Measurements from ENCODE around the gene SFT2D1.
A peak's percentile ranks its signal among the peaks of the same experiment; 100 is the strongest.

SFT2D1 gene

DNA sequence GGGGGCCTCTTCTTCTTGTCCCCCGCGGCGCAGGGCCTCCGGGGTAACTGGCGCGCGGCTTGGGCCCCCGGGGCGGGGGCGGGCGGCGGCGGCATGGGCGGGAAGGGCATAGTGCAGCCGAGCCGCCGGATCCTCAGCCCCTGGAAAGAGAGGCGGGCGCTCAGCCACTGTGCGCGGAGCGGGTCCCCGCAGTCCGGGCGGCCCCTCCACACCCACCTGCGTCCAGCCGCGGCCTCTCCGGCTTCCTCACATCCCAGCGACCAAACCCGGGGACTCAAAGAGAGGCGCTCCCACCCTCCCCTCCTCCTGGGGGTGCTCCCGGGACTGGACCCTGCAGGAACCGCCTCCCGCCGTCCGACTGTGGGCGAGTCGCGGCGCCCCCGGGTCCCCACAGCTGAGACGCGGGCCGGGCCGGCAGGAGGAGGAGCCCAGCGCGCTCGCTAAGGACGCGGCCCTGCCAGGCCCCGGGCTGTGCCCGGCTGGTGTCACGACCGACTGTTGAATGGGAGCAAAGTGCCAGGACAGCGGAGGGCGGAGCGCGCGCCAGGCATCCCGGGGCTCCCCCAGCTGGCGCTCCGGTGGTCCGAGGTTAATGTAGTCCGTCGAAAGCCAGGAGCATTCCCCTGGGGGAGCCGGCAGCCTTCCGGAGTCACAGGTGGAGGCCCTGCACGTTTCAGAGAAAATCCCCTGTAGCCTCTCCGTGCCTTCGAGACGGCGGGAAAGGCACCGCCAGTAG lies 34.1 kb downstream of the SFT2D1 start, which contains the start of gene PRR18:
PRR18 (minus strand) TSS at position 360 of the 736 bp plus-strand sequence; CDS start at position 110, 250 bp downstream.
- peak within 1 kb of the TSS; percentile 28 for H3K4me3 ChIP-seq (ENCODE audit: low read depth, low read length)

DNA sequence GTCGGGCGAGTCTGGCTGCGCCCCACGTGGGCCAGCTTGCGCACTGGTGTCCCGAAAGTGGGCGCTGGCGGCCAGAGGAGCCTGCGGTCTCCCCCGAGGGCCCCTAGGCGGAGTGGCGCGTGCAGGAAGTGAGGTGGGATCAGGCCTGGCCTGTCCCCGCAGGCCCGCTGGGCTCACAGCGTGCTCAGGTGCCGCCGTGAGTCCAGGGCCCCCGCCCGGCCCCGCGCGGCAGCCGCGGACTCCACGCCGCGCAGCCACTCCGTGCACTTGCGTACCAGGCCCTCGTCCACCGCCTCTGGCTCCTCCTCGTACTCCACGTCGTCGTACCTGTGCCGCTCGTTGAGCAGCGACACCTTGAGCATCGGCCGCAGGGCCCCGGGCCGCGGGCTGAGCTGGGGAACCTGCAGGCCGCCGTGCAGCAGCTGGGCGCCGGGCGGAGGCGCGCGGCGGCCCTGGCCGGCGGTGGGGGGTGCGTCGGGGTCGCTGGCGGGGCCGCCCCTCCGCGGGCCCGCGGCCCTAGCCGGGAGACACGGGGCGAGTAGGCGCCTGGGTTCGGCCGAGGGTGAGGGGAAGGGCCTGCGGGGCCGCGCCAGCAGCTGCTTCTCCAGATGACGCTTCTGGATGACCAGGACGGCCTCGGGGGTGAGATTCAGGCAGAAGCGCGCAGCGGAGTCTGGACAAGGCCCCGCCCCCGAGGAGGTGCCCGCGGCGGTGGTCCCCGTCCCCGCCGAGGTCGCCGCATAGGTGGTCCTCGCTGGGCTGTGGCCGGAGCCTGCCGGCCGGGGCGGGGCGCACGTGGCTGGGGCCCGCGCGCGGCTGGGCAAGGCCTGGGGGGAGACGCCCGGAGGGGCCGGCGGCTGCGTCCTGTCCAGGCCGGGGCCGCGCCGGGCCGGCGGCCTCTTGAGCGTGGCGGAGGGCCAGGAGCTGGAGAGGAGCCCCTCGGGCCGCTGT lies 35.0 kb downstream of the SFT2D1 start:
- H3K4me3 ChIP-seq (ENCODE audit: low read depth, low read length) = peak overlapping the region; percentile 21

DNA sequence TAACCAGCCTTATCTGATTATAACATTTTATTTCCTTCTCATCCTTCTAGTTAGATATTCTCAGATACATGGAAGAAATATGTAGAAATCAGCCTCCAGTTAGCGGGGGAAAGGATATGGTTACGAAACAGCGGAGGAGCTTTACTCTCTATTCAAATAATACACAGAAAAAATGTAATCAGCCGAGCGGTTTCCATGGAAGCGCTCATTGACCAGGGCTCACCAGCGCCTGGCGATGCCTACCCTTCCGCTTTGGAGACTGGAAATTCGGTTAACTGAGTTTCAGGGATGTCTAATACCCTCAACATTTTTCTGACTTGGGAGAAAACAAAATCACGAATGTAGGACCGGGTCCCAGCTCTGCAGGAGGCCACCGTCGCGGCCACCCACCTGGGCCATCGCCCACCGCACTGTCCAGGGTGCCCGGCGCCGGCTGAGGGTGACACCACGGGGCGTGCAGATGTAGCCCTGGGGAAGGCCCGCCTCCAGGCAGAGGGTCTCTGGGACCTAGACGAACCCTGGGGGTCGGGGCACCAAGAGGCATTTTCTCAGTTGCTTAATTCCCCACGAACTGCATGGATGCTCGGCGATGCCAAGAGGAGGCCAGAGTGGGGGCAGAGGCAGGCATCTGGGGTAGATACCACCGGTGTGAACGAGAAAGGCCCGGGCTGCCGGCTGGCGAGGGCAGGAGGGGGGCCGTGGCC lies 35.8 kb downstream of the SFT2D1 start:
- H3K4me3 ChIP-seq (ENCODE audit: low read depth, low read length) = no peak overlapping the region

DNA sequence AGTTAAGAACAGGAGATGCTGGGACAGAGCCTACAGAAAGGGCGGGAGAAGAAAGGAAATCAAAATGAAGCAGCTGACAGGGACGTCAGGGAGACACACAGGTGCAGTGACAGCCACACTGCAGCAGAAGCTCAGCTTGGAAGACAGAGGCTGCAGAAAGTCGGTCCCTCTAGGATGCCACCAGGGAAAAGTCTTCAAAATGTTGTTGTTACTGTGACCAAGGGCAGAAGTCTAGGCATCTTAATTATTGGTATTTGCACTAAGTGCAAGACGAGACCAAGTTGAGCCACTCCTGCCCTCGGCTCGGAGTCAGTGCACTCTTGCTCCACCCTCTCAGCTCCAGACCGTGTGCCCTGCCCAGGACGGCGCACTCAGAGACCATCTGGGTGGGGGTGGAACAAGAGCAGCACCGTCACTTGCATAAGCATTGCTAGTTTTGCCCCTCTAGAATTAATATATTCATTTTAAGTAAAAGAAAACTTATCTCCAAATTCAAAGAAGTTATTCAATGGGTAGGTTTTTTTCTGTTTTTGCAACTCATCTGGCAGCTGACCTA lies 36.7 kb downstream of the SFT2D1 start:
- H3K4me3 ChIP-seq (ENCODE audit: low read depth, low read length) = no peak overlapping the region

DNA sequence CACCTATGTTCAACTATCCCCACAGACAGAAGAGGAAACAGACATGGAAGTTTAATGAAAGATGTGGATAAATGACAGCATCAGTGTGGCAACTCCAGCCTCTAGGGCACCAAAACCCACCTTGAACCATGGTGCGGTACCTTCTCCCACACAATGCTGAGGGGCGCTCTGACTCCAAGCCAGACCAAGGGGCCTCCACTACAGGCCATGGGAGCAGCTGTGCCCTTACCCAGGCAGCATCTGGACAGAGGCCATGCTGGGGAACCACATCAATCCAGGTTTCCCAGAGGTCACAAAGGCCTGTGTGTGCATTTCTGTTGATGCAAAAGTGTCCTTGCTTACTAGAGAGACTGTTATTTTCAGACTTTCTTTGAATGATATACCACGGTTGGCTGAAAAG lies 38.2 kb downstream of the SFT2D1 start:
- no peak overlapping the region for H3K4me3 ChIP-seq (ENCODE audit: low read depth, low read length)

DNA sequence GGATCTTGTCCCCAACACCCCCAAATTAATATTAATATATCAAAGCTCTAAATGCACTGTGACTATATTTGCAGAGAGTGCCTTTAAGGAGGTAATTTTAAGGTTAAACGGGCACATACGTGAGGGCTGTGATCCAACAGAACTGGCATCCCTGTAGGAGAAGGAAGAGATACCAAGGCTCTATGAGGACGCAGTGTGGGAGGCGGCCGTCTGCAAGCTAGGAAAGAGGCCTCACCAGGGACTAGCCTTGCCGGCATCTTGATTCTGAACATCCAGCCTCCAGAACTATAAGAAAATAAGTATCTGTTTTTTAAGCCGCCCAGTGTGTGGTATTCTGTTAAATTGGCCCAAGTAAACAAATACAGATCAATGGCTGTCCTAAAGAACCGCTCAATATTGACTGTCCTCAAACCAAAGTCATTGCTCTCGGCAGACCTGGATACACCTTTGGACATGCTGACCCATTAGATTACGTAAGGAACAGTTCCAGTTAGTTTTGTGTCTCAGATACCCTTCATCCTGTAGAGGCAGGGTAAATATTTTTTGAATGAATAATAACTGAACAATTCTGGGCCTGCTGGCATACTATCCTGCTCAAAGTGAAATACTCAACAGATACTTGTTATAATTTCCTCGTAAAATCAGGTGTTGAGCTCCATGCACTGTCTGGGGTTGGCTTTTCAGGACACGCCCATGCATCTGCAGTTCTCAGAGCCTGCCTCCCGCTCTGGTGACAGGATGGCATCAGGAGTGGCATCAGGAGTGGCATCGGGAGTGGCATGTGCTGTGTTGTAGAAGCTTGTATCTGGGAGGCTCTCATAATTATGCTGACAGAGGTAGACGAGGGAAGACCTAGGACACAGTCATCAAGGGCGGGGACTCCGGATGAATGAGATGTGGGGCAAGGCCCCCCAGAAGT lies 40.5 kb downstream of the SFT2D1 start:
- H3K4me3 ChIP-seq (ENCODE audit: low read depth, low read length) = no peak overlapping the region

DNA sequence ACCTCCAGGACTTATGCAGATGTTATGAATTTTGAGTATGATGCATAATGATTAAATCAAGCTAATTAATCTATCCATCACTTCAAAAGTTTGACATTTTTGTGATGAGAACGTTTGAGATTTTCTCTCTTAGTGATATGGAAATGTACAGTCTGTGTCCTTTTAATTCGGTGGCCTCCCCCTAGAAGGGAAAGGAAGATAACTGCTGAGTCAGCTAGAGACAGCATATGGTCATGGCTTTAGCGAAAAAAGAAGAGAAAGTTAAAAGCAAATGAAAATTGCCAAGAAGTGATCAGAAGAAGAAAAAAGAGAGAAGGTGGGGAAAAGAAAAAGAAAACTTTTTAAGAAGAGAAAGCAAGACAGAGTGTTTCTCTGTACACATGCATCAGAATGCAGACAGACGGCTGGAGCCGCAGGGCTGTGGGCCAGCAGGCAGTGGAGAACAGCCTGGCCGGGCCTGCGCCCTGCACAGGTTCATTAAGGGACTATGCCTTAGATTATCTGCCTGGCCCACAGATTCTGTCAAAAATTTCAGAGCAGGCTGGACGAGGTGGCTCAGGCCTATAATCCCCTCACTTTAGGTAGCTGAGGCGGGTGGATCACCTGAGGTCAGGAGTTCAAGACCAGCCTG lies 41.9 kb downstream of the SFT2D1 start:
- H3K4me3 ChIP-seq (ENCODE audit: low read depth, low read length) = no peak overlapping the region

DNA sequence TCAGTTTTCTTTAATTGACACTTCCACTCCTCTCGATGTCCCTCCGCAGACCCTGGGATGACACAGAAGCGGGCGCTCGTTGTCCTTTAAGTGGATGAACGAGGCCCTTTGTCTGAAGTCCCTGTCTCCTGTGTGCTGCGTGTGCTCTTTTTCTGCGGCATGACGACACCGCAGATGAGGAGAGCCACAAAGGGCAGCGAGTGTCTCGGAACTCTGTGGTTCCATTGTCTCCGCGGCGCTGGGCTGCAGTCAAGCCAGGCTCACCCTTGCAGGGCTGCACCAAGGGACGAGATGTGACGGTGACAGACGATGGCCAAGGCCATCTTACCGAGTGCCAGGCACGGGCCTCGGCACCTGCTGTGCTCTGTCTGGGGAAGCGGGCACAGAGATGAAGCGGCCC lies 44.7 kb downstream of the SFT2D1 start:
- no peak overlapping the region for H3K4me3 ChIP-seq (ENCODE audit: low read depth, low read length)

DNA sequence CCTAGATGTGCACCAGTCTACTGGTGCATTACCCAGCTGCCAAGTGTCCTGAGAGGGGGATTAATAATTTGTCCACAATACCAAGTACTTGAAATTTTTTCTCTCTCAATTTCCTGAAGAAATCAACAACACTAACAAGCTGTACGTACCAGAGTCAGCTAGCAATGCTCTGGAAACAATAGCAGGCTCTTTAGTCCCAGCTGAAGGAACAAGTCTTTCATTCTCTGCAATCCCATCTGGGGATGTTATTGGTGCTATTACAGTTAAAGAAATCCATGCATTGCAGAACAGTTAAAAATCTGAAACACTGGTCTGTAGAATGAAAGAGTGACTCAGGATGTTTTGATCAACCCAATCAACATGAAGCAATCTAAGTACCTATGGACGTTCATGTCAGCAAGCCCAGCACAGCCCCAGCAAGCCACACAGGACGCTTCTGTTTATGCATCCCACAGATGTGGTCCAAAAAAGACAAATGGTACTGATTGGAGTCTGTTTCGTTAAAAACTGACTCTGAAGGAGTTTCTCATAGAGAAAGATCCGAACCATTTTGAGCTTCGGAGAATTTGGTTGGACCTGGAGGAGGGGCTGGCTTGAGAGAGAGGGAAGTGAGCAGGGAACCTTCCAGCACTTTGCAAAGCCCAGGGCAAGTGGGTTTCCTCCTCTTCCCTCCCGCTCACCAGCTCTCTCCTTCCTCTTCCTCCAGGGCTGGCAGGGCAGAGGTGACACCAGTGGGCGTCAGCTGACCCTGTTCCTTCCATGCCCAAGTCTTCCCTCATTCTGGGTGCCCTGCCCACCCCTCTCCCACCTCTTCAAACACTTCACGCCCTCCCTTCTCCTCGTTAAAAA lies 46.1 kb downstream of the SFT2D1 start:
- no peak overlapping the region for H3K4me3 ChIP-seq (ENCODE audit: low read depth, low read length)

DNA sequence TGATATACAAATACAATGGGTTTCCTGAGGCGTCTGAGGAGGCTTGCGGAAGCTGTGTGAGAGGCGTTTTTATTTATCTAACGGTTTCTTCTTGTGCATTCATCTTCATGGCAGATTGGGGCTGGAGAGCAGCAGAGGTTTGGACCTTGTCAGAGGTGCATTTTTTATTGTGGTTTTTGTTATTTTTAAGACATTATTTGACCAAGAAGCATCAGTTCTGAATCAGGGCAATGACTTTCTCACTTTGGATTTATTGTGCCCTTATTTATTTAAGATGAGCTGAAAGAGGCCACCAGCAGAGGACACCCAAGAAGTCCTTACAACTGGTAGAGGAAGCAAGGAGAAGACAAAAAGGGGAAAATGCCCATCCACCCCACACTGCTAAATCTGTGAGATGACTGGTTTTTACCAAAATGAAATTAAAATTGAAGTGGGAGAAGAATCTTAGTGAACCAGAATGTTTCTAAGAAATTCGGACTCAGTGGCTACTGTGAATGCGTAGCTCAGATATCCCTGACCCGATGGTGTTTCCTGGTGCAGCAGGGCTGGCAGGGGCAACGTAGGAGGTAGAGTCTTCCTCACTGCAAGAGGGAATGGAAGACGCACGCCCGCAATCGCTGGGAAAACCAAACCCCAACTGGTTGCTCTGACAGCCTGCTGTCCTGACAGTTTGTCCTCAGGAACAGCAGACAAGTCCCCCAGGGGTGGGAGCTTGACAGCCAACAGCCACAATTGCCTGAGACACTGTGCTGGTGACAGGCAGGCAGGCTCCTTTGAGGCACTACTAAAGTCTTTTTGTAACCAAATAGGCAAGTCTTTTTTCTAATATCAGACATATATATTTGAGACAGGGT lies 48.4 kb downstream of the SFT2D1 start:
- no peak overlapping the region for H3K4me3 ChIP-seq (ENCODE audit: low read depth, low read length)

DNA sequence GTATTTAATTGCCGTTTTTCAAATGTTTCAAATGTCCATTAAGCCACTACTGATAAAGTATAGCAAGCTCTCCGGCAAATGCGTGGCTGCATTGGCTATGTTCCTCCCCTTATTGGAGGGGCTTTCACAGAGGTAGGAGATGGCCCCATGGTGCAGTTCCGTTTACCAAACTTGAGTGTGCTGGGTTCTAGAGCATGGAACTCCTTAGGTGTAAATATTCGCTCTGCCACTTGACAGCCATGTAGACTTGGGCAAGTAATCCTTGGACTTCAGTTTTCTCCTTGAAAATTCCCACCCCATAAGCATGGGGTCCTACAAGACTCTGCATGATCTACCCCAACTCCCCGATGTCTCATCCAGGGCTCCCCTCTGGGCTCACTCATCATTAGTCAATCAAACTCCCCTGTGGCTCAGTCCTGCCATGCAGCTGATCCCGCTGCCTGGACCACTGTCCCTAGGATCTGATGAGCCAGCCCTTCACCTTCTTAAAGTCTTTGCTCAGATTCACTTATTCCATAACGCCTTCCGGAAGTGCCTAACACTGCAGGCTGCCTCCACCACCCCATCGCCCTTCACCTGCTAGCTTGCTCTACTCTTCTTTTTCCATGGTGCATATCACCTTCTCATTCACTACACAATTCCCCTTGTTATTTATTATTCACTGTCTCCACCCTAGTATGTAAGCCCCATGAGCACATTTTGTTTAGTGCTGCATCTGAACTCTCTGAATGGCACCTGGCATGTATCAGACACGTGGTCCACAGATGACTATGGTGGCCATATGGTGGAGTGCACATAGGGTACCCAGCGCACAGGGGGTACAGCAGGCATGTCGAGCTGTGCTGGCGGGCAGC lies 52.9 kb downstream of the SFT2D1 start:
- H3K4me3 ChIP-seq (ENCODE audit: low read depth, low read length) = no peak overlapping the region

DNA sequence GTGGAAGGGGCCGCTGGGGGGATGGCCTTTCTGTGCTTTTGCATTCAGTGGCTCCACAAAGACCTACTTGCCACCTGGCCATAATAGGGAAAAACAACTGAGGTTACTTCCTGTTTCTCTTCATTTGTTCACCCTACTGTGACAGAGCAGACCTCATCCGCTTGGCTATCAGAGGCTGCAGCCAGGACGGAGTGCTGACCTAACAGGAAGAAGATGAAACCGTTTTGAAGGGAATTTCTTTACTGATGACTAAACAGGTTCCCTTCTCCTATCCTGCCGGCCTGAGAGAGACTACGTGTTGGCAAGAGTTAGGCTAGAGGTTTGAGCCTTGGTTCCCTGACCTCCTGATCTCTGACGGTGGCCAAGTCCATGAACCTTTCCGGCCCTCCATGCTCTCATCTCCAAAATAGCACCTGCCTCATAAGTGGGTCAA lies 55.5 kb downstream of the SFT2D1 start:
- no peak overlapping the region for H3K4me3 ChIP-seq (ENCODE audit: low read depth, low read length)

DNA sequence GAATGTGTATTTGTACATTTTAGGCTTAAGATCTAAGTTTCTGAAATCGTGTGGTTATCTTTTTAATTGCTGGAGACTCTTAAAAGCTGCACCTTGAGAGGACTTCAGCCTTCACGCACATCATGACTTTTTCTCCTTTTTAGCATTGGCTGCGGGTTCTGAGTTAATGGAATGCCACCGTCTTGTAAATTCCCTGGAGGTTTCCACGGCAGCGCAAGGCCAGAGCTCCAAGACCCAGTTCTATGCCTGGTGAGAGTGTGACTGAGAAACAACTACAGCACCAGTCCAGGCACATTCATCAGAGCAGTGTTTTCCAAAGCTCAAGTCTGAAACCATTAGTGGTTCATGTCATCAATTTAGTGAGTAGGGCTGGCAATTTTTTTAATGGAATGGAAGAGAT lies 57.1 kb downstream of the SFT2D1 start:
- H3K4me3 ChIP-seq (ENCODE audit: low read depth, low read length) = no peak overlapping the region

DNA sequence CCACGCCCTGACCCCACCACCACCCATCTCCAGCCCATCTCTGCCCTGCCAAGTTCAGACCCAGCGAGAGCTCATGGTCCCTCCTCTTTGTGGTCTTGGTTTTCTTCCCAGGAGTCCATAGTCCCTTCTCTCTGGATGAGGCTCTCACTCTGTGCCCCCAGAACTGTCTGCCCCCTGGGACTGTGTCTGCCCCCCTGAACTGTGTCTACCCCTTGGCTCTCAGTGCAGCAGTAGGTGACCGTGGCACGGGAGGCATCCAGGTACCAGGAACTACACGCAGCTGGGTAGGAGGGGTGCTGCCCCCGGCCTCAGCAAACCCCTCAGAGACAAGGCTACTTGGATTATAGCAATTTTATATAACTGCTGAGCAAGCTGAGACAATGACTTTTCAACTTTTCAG lies 57.7 kb downstream of the SFT2D1 start:
- H3K4me3 ChIP-seq (ENCODE audit: low read depth, low read length) = no peak overlapping the region

DNA sequence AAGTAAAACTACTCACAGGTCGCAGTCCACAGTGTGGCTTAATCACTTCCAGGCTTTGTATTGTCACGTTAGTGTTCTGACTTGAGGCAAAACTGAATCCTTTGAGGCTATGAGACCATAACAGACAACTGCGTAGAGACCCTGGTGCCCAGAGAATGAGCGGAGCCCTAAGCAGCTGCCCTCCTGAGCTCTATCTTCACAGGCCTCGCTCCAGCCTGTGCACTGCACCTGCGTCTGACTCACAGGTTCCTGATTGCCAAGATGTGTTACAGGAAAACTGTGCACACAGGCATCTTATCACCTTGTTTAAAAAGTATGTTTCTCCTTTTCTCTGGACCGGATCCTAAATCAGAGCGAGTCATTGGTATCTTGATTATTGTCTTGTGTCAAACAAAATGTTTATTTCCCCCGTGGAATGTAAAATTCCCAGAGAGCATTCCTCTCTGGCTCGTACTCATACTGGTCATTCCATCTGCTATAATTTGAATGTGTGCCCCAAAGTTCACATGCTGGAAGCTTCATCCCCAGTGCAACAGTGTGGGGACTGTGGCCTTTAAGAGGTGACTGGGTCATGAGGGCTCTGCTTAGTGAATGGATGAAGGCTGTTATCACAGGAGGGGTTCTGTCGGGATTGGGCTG lies 59.8 kb downstream of the SFT2D1 start:
- no peak overlapping the region for H3K4me3 ChIP-seq (ENCODE audit: low read depth, low read length)

DNA sequence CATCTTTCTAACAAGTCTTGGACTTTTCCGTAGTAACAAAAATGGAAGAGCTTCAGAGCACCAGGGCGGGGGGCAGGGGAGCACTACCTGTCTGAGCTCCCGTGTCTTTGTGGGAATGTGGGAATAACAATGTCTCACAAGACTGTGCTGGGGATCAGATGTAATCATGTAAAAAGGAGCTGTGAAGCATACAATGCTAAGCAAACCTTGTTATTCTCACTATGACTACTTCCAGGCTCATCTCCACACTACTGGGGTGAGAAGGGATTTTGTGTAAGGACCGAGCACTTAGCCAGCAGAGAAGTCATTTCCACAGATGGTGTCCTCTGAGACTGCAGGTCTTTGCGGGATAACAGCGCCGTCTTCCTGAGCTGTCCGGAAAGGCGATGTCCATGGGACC lies 61.2 kb downstream of the SFT2D1 start:
- H3K4me3 ChIP-seq (ENCODE audit: low read depth, low read length) = no peak overlapping the region

DNA sequence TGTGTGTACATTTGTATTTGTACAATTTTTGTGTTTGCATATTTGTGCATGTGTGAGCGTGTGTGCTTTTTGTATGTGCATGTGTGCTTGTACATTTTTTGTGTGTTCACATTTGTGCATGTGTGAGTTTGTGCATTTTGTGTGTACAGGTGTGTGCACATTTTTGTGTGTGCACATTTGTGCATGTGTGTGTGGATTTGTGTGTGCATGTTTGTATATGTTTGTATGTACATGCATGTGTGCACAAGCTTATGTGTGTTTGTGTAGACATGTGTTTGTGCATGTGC lies 63.0 kb downstream of the SFT2D1 start:
- no peak overlapping the region for H3K4me3 ChIP-seq (ENCODE audit: low read depth, low read length)

Data from iPS-11a (cell line).